Hematopoietic multipotent progenitor cell treated with erythropoietin and hydrocortisone succinate and interleukin-3 and kit ligand, for 4 days (in vitro differentiated cells): ENCODE data around the gene JCAD.

Source experiments
- DNase-seq: peaks from one replicate; pipeline ENCODE4 v3.0.0-alpha.2; 2015

The JCAD gene

GRCh38 chr10:30043476-30044270 is 15.7 kb downstream of the JCAD start:
- peak; percentile 30 for DNase-seq

- no peak for DNase-seq
Observed at GRCh38 chr10:30042820-30043219, 16.6 kb downstream of the JCAD start.

GRCh38 chr10:30041196-30042105 is 17.9 kb downstream of the JCAD start:
- peak; percentile 67 for DNase-seq

- no peak for DNase-seq
Observed at GRCh38 chr10:30040597-30040996, 18.8 kb downstream of the JCAD start.

GRCh38 chr10:30039988-30040387 is 19.4 kb downstream of the JCAD start:
- DNase-seq, result no peak

- DNase-seq, result no peak
Observed at GRCh38 chr10:30039567-30039966, 19.8 kb downstream of the JCAD start.

- DNase-seq, result no peak
Observed at GRCh38 chr10:30038781-30039536, 20.4 kb downstream of the JCAD start.

GRCh38 chr10:30037620-30038336 is 21.6 kb downstream of the JCAD start:
- DNase-seq, result no peak

GRCh38 chr10:30036811-30037210 is 22.6 kb downstream of the JCAD start:
- no peak for DNase-seq

- no peak for DNase-seq
Observed at GRCh38 chr10:30036341-30036740, 23.0 kb downstream of the JCAD start.

GRCh38 chr10:30034433-30035137 is 24.8 kb downstream of the JCAD start:
- DNase-seq, result no peak

GRCh38 chr10:30032125-30032524 is 27.3 kb downstream of the JCAD start:
- DNase-seq, result no peak

GRCh38 chr10:30029872-30030256 is 29.5 kb downstream of the JCAD start:
- DNase-seq, result no peak

- no peak for DNase-seq
Observed at GRCh38 chr10:30029164-30029871, 30.1 kb downstream of the JCAD start.

GRCh38 chr10:30028738-30029030 is 30.7 kb downstream of the JCAD start:
- DNase-seq, result no peak

- DNase-seq, result peak; percentile 64
Observed at GRCh38 chr10:30028006-30028737, 31.2 kb downstream of the JCAD start.

GRCh38 chr10:30027057-30028005 is 32.1 kb downstream of the JCAD start:
- DNase-seq, result peak; percentile 91

- no peak for DNase-seq
Observed at GRCh38 chr10:30026578-30026977, 32.8 kb downstream of the JCAD start.

GRCh38 chr10:30026080-30026479 is 33.3 kb downstream of the JCAD start:
- DNase-seq, result no peak
